GM21390 (cell line): ENCODE data around the gene KCNIP4.

Source experiments
- ATAC-seq: cut with Tn5 transposase; IDR thresholded peaks from one replicate; pipeline ENCODE4 v1.9.1; 2021; ENCODE audit not compliant: unreplicated experiment

The KCNIP4 gene

GRCh38 chr4:21596521-21596920 is 352.1 kb downstream of the KCNIP4 start:
- no peak for ATAC-seq

DNA sequence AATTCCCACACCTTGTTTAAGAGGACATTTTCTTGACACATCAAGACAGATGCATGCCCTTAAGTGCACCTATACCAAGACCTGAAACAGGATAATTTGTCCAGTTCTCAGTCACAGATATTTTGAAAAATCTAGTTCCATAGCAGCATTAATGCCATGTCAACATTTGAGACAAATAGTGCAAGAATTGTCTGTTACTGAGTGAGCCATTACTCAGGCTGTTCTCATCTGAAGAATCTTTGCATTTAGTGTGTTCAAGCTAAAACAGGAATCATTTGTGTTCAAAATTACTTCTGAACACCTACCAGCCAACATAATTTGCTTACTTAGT is 354.9 kb downstream of the KCNIP4 start:
- no peak for ATAC-seq

GRCh38 chr4:21592970-21593670 is 355.5 kb downstream of the KCNIP4 start:
- ATAC-seq: no peak

GRCh38 chr4:21577056-21577455 is 371.5 kb downstream of the KCNIP4 start:
- ATAC-seq: no peak

GRCh38 chr4:21571100-21571499 is 377.5 kb downstream of the KCNIP4 start:
- ATAC-seq: no peak

DNA sequence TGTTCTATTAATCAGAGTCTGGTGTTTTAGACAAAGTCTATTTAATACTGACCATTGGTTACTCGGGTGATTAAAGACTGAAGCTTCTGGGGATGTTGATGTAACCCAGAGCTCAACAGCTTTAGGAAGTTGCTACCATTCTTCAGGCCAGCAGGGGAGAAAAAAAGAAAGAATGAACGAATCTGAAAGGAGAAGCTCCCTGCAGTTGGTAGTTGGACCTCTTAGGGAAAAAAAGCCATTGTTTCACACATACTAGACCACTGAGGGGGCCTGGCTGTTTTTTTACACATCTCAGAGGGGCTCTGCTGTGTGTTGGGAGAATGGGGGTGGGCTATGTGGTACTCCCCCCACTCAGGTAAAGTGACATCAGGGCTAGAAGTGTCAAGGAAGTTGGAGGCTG is 378.9 kb downstream of the KCNIP4 start:
- ATAC-seq: no peak

- ATAC-seq: no peak
These were observed 393.5 kb downstream of the KCNIP4 start for GRCh38 chr4:21555083-21555482.

GRCh38 chr4:21554500-21554899 is 394.1 kb downstream of the KCNIP4 start:
- ATAC-seq: no peak

DNA sequence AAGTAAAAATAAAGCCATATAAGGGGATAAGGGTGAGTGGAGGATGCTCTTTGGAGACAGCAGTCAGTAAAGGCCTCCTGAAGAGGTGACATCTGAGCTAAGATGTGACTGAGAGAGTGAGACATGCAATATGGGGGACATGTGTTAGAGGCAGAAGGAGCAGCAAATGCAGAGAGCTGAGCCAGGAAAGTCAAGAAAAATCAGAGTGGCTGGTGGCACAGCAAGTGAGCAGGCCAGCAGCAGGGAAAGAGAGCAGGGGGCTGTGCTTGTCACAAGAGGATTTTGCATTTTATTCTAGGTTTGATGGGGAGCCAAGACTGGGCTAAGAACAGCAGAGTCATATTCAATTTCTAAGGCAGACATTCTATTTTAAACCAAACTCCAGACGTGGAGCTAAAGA is 394.5 kb downstream of the KCNIP4 start:
- ATAC-seq: no peak

DNA sequence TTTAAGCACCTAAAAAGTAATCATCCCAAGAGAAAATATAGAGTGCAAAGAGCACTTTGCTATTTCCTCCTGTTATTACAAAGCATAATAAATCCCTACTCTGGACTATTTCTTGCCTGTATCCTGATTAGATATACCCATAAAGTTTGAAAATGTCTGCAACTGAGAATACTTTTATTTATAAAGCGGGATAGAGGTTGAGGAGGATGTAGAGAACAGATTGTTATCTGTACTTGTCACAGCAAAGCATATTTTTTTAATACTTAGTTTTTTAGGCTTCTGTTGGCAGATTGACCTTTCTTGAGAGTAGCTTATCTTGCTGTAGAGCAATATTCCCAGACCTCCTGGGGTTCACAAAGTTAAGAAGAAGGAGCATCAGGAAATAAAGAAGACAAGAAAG is 396.1 kb downstream of the KCNIP4 start:
- ATAC-seq: no peak

- ATAC-seq: no peak
These were observed 403.6 kb downstream of the KCNIP4 start for GRCh38 chr4:21544955-21545354.

- no peak for ATAC-seq
These were observed 404.2 kb downstream of the KCNIP4 start for GRCh38 chr4:21544415-21544814.

- no peak for ATAC-seq
These were observed 405.1 kb downstream of the KCNIP4 start for GRCh38 chr4:21543514-21543913.

GRCh38 chr4:21535898-21536297 is 412.7 kb downstream of the KCNIP4 start:
- ATAC-seq: no peak

DNA sequence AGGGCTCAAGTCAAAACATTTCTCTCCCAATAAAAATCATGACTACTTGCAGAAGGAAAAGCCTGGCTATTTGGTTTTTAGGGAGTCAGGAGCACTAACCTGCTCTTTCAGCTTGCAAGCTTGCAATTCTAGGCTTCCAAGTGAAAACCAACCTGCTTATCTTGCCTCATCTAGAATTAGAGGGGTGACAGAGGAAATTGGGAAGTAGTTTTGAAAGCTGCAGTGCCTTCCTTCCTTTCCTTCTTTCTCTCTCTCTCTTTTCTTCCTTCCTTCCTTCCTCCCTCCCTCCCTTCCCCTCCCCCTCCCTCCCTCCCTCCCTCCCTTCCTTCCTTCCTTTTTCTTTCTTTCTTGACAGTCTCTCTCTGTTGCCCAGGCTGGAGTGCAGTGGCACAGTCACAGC is 417.5 kb downstream of the KCNIP4 start:
- ATAC-seq: no peak

DNA sequence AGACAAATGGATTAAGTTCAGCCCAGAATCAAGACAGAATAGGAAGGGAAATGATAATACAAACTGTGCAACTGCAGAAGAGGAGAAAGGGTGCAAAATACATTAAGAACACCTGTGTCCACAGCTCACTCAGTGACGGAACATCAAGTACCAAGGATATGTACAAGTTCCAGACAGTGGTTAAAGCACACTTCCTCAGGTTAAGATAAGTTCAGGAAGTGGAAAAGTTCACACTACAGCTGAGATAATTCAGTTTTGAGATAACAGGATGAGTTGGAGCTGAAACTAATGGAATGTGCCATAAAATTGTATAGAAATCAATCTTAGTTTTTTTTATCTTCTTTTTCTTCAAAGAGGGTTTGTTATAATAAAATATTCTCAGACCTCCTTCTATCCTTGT is 419.4 kb downstream of the KCNIP4 start:
- ATAC-seq: no peak

- no peak for ATAC-seq
These were observed 426.3 kb downstream of the KCNIP4 start for GRCh38 chr4:21522296-21522695.

DNA sequence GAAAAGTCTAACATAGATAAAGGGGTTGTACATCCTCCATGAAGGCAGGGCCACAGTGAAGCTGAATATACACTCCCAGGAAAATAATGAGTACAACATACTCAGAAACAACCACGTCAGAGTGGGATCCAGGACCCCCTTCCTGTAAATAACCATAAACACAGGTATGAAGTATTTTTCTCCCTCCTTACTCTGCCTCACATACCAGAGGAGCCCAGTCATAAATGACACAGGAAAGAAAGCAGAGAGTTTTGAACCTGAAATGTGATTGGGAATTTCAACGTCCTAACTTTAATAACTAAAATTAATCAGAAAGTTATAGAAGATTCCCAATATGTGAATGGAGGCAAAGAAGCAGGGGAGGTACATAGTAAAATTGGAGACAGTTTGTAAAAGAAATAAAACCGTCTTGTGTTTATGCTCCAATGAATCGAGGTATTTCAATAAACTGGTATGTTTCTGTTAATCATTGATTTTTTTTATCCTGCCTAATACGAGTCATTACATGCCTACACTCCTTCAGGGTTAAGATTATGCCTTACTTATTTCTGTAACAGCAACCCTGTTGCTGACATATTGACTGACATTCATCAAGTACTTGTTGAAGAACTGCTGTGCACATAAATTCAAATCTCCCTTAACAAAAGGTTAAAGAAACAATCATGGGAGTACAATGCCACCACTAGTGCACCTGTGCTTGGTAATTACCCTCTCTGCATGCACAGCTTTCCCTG is 431.3 kb downstream of the KCNIP4 start:
- no peak for ATAC-seq

- no peak for ATAC-seq
These were observed 434.4 kb downstream of the KCNIP4 start for GRCh38 chr4:21514022-21514694.

- ATAC-seq: no peak
These were observed 436.2 kb downstream of the KCNIP4 start for GRCh38 chr4:21512353-21512752.

GRCh38 chr4:21507439-21507838 is 441.1 kb downstream of the KCNIP4 start:
- ATAC-seq: no peak

- ATAC-seq: no peak
These were observed 457.9 kb downstream of the KCNIP4 start for GRCh38 chr4:21490682-21491081.
